SK-N-SH (cell line): Measurements from ENCODE around the gene KCNJ12. TPM values are rescaled to one million over a fixed set of nuclear protein-coding genes. Genes with fewer than 3 reads are reported as not detected.
"Not testable (repeated sequence)": the region's sequence is repeated elsewhere in the genome, so short reads cannot be mapped to it uniquely, and the experiment has no call there.

Source experiments
- CTCF ChIA-PET: fragments of 300-600, 350-600 bp; formaldehyde crosslinking; extraction: SDS; loops from one replicate; lab custom pipeline; 2021; lab: Yijun Ruan, JAX
- POLR2A ChIA-PET: fragments of 350-600 bp; sonication (Branson Sonifier 250); formaldehyde crosslinking; extraction: SDS; loops from one replicate; lab custom pipeline; 2020; ENCODE audit warnings: antibody characterized with exemption, inconsistent platforms; lab: Yijun Ruan, JAX
- DNase-seq: peaks from one replicate; pipeline ENCODE4 v3.0.0; 2012
- H2AFZ ChIP-seq: fragments of 200-600 bp; sonication (generic); 2 replicates; pipeline ENCODE4 v1.8.1; 2016; ENCODE audit warnings: antibody characterized with exemption, mild to moderate bottlenecking, low read depth
- H3F3A ChIP-seq: fragments of 200-600 bp; sonication (generic); replicated peaks from 2 replicates; pipeline ENCODE3; 2016; ENCODE audit warnings: antibody characterized with exemption, mild to moderate bottlenecking; ENCODE audit not compliant: insufficient read depth
- H3K27ac ChIP-seq, 2 experiments: fragments of 200-500 bp in 1 of 2; fragments of 200-600 bp in 1 of 2; sonication (Bioruptor generic) in 1 of 2; sonication (generic), shearing (Covaris generic) in 1 of 2; 2 replicates each; pipeline versions ENCODE4 v1.5.1 to v1.6.1; 2014 to 2016; ENCODE audit warnings: low read depth in 2 of 2, inconsistent platforms in 1 of 2, low read length in 1 of 2, mild to moderate bottlenecking in 1 of 2, mixed read lengths in 1 of 2
- H3K27me3 ChIP-seq: fragments of 200-600 bp; sonication (generic), shearing (Covaris generic); 2 replicates; pipeline ENCODE4 v1.6.1; 2016; ENCODE audit warnings: mixed run types; ENCODE audit not compliant: insufficient read depth
- H3K36me3 ChIP-seq, 2 experiments: fragments of 200-500 bp in 1 of 2; fragments of 200-600 bp in 1 of 2; sonication (Bioruptor generic) in 1 of 2; sonication (generic) in 1 of 2; replicated peaks in 1 of 2; 2 replicates each; pipeline versions ENCODE3 to v1.5.1; 2014 to 2016; ENCODE audit warnings: low read length in 1 of 2, mild to moderate bottlenecking in 1 of 2; ENCODE audit not compliant: insufficient read depth in 2 of 2, control insufficient read depth in 1 of 2
- H3K4me1 ChIP-seq, 2 experiments: fragments of 200-500 bp in 1 of 2; fragments of 200-600 bp in 1 of 2; sonication (Bioruptor generic) in 1 of 2; sonication (generic), shearing (Covaris generic) in 1 of 2; 2 replicates each; pipeline versions ENCODE4 v1.5.1 to v1.6.1; 2014 to 2016; ENCODE audit warnings: low read depth in 1 of 2, low read length in 1 of 2, mixed run types in 1 of 2; ENCODE audit not compliant: insufficient read depth in 2 of 2, control insufficient read depth in 1 of 2
- H3K4me2 ChIP-seq: fragments of 200-600 bp; sonication (generic), shearing (Covaris generic); 2 replicates; pipeline ENCODE4 v1.6.1; 2017; ENCODE audit warnings: mixed run types
- H3K4me3 ChIP-seq, 2 experiments: fragments of 200-500 bp in 1 of 2; fragments of 200-600 bp in 1 of 2; sonication (Bioruptor generic) in 1 of 2; sonication (generic), shearing (Covaris generic) in 1 of 2; 2 replicates each; pipeline versions ENCODE4 v1.5.1 to v1.8.1; 2014 to 2016; ENCODE audit warnings: low read depth in 2 of 2, inconsistent platforms in 1 of 2, low read length in 1 of 2, mild to moderate bottlenecking in 1 of 2, mixed read lengths in 1 of 2, moderate library complexity in 1 of 2
- H3K79me2 ChIP-seq: fragments of 200-600 bp; sonication (generic); 2 replicates; pipeline ENCODE4 v1.8.1; 2017; ENCODE audit warnings: mild to moderate bottlenecking; ENCODE audit not compliant: insufficient read depth
- H3K9ac ChIP-seq: fragments of 200-600 bp; sonication (generic); 2 replicates; pipeline ENCODE4 v1.6.1; 2017; ENCODE audit warnings: mixed run types
- H3K9me2 ChIP-seq: fragments of 200-600 bp; sonication (generic); 2 replicates; pipeline ENCODE4 v1.6.1; 2017; ENCODE audit warnings: mixed run types
- H3K9me3 ChIP-seq: fragments of 200-600 bp; sonication (generic); 2 replicates; pipeline ENCODE4 v1.6.1; 2017; ENCODE audit warnings: mixed run types, mild to moderate bottlenecking, moderate library complexity
- H4K20me1 ChIP-seq: fragments of 200-600 bp; sonication (generic); 2 replicates; pipeline ENCODE4 v1.6.1; 2017; ENCODE audit warnings: mild to moderate bottlenecking, mixed run types; ENCODE audit not compliant: insufficient read depth
- ELF1 ChIP-seq: IDR thresholded peaks from 2 replicates; pipeline ENCODE4 v1.4.0; 2012
- EP300 ChIP-seq, 2 experiments: IDR thresholded peaks; 2 replicates each; pipeline versions ENCODE4 v1.4.0 to v1.6.1; 2012; ENCODE audit warnings: borderline replicate concordance in 1 of 2, low read depth in 1 of 2, low read length in 1 of 2
- FOXM1 ChIP-seq: IDR thresholded peaks from 2 replicates; pipeline ENCODE4 v1.4.0; 2012; ENCODE audit warnings: low read depth, mild to moderate bottlenecking
- GATA2 ChIP-seq: sonication (generic); formaldehyde crosslinking; IDR thresholded peaks from 2 replicates; pipeline ENCODE4 v1.5.0; 2020; ENCODE audit warnings: mild to moderate bottlenecking, missing genetic modification reagents
- NRF1 ChIP-seq: IDR thresholded peaks from 2 replicates; pipeline ENCODE4 v1.6.1; 2012; ENCODE audit warnings: low read depth, mild to moderate bottlenecking, low read length
- RCOR1 ChIP-seq: fragments of 150-350 bp; IDR thresholded peaks from 2 replicates; pipeline ENCODE4 v1.6.1; 2017; ENCODE audit warnings: antibody characterized with exemption, low read length
- SIN3A ChIP-seq: IDR thresholded peaks from 2 replicates; pipeline ENCODE4 v1.6.1; 2012; ENCODE audit warnings: low read depth, mild to moderate bottlenecking, low read length, moderate library complexity, borderline replicate concordance
- YY1 ChIP-seq: IDR thresholded peaks from 2 replicates; pipeline ENCODE4 v1.4.0; 2012; ENCODE audit warnings: low read depth, mild to moderate bottlenecking
- WGBS: methylation state at CpG from one replicate; pipeline ENCODE4 v1.1.6; 2017; ENCODE audit warnings: low lambda C conversion rate; 5-methylcytosine and 5-hydroxymethylcytosine counted together
- polyA plus RNA-seq, 3 experiments: library from polyadenylated mRNA; depleted of rRNA; stranded (reverse); fragments of >200 nt; gene quantifications; 2 replicates each; pipeline ENCODE4 v1.2.3, GENCODE V29; 2012
- TF ChIP-seq, protein P1 (sequence below): fragments of 150-350 bp; IDR thresholded peaks from 2 replicates; pipeline ENCODE4 v1.6.1; 2017; ENCODE audit warnings: antibody characterized with exemption, low read length, low read depth, borderline replicate concordance
- TF ChIP-seq, protein P2 (sequence below): IDR thresholded peaks from 2 replicates; pipeline ENCODE4 v1.4.0; 2012; ENCODE audit warnings: low read depth, borderline replicate concordance
- TF ChIP-seq, protein P3 (sequence below): IDR thresholded peaks from 2 replicates; pipeline ENCODE4 v1.4.0; 2012; ENCODE audit warnings: low read depth

The KCNJ12 gene
- polyA plus RNA-seq, 1 of the 3 experiments (the other 2 are of a cell fraction), result 0.36 TPM

DNA sequence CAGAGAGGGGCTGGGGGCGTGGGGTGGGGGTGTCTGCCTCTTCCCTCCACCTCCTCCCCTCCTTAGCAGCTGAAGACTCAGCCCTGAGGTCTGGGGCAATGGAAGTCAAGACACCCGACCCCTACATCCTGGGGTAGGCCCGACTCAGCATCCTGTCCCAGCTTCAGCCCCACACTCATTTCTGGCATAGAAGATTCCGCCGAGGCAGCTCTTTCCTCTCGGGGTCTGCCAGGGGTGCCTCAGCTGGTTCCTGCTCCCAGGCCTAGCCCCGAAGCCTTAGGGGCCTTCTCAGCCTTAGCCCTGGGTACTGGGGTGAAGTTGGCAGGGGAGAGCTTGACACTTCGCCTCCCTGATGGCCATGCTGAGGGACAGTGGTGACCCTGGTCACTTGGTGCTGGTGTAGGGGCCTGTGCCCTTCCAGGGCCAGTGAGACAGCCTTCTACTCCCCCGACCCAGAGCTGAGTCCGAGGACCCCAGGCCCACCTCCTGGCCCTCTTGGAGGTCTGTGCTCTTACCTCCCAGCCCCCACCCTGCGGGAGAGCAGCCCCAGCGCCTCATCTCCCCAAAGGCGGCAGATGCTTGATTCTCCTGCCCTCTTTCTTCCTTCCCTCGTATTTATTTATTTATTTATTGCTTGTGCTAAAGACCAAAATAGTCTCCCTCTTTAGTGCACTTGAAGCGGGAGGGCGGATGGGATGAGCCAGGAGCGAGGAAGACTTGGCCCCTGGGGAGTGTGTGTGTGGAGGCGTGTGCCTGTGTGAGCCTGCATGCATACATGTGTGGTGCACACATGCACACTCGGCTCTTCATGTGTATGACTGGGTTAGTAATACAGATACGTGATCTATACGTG, 42.5 kb downstream of the KCNJ12 start:
- H2AFZ ChIP-seq, result no peak overlapping the region
- H3K79me2 ChIP-seq, result no peaks in the 10 kb centered on the region
- no peaks in the 10 kb centered on the region for H4K20me1 ChIP-seq
- H3K9me3 ChIP-seq, result no peaks in the 10 kb centered on the region
- WGBS, result 79% methylated on average over 13 of the region's 21 CpGs
- no peaks in the 10 kb centered on the region for H3F3A ChIP-seq
- DNase-seq, result no peak
- H3K4me2 ChIP-seq, result no peak overlapping the region
- H3K9ac ChIP-seq, result no peak overlapping the region
- H3K4me1 ChIP-seq, result peaks cover 0 to under 1% of the 10 kb centered on the region in 2 experiments; a peak in 1 of 4 replicates
- ChIA-PET CTCF (interaction anchor here (1.3 kb wide), 1 partner anchor 44 kb away, joined by 3 read pairs; no protein-coding TSS in a partner anchor), POLR2A (no interaction called here)
- no peaks in the 10 kb centered on the region for H3K36me3 ChIP-seq
- no peak overlapping the region for H3K4me3 ChIP-seq
- no peak overlapping the region for H3K27ac ChIP-seq
- H3K9me2 ChIP-seq, result no peaks in the 10 kb centered on the region
- H3K27me3 ChIP-seq, result no peaks in the 10 kb centered on the region
- no peak for TF ChIP-seq RCOR1
- no peak for TF ChIP-seq SIN3A
- TF ChIP-seq, protein P1, sequence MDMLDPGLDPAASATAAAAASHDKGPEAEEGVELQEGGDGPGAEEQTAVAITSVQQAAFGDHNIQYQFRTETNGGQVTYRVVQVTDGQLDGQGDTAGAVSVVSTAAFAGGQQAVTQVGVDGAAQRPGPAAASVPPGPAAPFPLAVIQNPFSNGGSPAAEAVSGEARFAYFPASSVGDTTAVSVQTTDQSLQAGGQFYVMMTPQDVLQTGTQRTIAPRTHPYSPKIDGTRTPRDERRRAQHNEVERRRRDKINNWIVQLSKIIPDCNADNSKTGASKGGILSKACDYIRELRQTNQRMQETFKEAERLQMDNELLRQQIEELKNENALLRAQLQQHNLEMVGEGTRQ, result no peak
- TF ChIP-seq, protein P2, sequence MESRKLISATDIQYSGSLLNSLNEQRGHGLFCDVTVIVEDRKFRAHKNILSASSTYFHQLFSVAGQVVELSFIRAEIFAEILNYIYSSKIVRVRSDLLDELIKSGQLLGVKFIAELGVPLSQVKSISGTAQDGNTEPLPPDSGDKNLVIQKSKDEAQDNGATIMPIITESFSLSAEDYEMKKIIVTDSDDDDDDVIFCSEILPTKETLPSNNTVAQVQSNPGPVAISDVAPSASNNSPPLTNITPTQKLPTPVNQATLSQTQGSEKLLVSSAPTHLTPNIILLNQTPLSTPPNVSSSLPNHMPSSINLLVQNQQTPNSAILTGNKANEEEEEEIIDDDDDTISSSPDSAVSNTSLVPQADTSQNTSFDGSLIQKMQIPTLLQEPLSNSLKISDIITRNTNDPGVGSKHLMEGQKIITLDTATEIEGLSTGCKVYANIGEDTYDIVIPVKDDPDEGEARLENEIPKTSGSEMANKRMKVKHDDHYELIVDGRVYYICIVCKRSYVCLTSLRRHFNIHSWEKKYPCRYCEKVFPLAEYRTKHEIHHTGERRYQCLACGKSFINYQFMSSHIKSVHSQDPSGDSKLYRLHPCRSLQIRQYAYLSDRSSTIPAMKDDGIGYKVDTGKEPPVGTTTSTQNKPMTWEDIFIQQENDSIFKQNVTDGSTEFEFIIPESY, result no peak
- TF ChIP-seq GATA2, result no peak
- TF ChIP-seq EP300 (IDR thresholded peaks at IDR 0.05; ENCODE audit: borderline replicate concordance in 1 of 2, low read depth in 1 of 2, low read length in 1 of 2), result no peak
- TF ChIP-seq ELF1, result no peak
- TF ChIP-seq FOXM1, result no peak
- no peak for TF ChIP-seq NRF1
- TF ChIP-seq, protein P3, sequence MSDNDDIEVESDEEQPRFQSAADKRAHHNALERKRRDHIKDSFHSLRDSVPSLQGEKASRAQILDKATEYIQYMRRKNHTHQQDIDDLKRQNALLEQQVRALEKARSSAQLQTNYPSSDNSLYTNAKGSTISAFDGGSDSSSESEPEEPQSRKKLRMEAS, result no peak

DNA sequence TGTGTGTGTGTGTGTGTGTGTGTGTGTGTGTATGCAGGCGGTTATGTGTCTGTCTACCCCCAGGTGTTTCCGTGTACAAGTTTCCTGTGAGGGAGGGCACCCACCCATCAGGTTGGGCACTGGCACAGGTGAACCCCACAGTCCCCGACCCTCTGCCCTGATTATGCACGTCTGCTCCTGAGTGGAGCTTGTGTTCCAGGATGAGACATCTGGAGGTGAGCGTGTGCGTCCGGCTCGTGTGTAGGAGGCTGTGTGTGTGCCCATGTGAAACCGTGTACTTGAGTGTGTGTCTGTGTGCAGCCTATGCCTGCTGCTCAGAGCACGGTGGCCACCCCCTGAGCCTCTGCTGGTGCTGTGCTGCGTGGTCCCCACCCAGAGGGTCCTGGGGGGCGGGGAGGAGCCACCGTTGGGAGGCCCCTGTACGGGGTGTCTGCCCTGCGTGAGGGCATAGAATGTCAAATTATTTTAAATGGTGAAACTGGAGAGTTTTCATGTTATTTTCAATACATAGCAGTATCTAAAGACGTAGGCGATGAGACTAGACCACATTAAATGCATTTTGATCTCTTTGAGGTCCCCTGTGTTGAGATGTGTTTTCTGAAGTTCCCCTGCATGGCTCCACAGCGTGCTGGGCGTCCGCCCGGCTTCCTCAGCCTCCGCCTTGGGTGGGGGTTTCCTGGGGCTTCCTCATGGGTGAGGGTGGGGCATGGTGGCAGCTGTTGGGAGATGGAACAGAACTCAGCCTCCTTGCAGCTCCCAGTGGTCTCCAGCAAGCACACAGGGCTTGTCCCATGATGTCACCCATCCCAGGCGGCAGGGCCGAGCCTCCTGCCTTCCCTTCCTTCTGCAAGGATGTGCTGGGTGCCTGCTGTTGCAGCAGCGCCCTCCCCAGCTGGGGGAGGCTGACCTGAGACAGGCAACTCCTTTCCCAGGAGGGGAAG, 43.4 kb downstream of the KCNJ12 start:
- H3K9me3 ChIP-seq, result no peaks in the 10 kb centered on the region
- H3K9ac ChIP-seq, result no peak overlapping the region
- no peak for DNase-seq
- H3K4me2 ChIP-seq, result no peak overlapping the region
- no peaks in the 10 kb centered on the region for H3K4me1 ChIP-seq
- H3K79me2 ChIP-seq, result no peaks in the 10 kb centered on the region
- H3K27ac ChIP-seq, result no peak overlapping the region
- H3K36me3 ChIP-seq, result no peaks in the 10 kb centered on the region
- no peaks in the 10 kb centered on the region for H4K20me1 ChIP-seq
- no peaks in the 10 kb centered on the region for H3K27me3 ChIP-seq
- no peaks in the 10 kb centered on the region for H3F3A ChIP-seq
- H3K4me3 ChIP-seq, result no peak overlapping the region
- no peak for TF ChIP-seq YY1
- WGBS, result 39% methylated on average over 14 of the region's 25 CpGs
- no peaks in the 10 kb centered on the region for H3K9me2 ChIP-seq
- CTCF ChIA-PET, result interaction anchor here (2.9 kb wide), 1 partner anchor 93 kb away, joined by 9 read pairs; no protein-coding TSS in a partner anchor
- H2AFZ ChIP-seq, result no peak overlapping the region
- POLR2A ChIA-PET, result no interaction called here

DNA sequence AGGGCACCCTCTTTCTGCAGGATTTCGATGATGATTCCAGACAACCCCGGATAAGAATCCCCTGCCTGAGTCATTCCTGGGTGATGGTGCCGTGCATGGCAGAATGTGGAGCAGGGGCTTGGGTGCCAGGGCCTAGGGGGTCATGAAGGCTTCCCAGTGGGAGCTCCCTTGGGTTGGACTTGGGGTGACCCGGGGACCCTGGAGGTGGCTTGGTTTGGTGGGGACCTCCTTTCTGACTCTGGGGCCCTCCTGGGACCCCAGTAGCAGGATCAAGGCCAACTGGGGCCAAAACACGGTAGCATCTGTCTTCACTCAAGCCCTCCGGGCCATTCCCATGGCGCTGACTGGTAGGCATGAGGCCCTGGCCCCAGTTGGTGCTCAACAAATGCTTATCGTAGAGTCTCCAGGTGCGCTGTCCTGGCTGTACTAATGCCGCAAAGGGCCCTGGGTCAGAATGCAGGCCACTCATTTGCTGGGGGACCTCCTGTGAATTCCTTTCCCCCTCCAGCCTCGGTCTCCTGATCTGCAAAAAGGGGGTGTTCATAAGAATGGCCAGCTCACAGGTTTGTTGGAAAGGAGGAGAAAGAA, 44.4 kb downstream of the KCNJ12 start:
- H3K36me3 ChIP-seq, DNase-seq, H3K4me3 ChIP-seq, H3K9me2 ChIP-seq, H3K27ac ChIP-seq, H3K9me3 ChIP-seq, H3K79me2 ChIP-seq, H3K4me2 ChIP-seq, H4K20me1 ChIP-seq, POLR2A ChIA-PET, H3F3A ChIP-seq, H2AFZ ChIP-seq, H3K27me3 ChIP-seq, H3K9ac ChIP-seq, H3K4me1 ChIP-seq: not testable (repeated sequence)
- CTCF ChIA-PET, result interaction anchor here (2.9 kb wide), 1 partner anchor 92 kb away, joined by 9 read pairs; no protein-coding TSS in a partner anchor
- 38% methylated on average over 6 of the region's 11 CpGs for WGBS
